SK-N-SH treated with all-trans-retinoic acid at 6 μM for 48 hours (cell line): ENCODE data around the gene MRPL9.

Source experiments
- CSRNP3 ChIP-seq: fragments of 250-450 bp; sonication (Bioruptor Pico); IDR thresholded peaks from 2 replicates; pipeline ENCODE4 v1.5.1; 2021; ENCODE audit warnings: mild to moderate bottlenecking, moderate library complexity
- GLIS3 ChIP-seq: fragments of 250-450 bp; sonication (Bioruptor Pico); IDR thresholded peaks from 2 replicates; pipeline ENCODE4 v1.5.0; 2020; ENCODE audit warnings: mild to moderate bottlenecking, moderate library complexity
- RARB ChIP-seq: fragments of 250-450 bp; sonication (Bioruptor Pico); IDR thresholded peaks from 2 replicates; pipeline ENCODE4 v1.8.0; 2021; ENCODE audit warnings: mild to moderate bottlenecking, moderate library complexity
- ZFP3 ChIP-seq: fragments of 250-450 bp; sonication (Bioruptor Pico); IDR thresholded peaks from 2 replicates; pipeline ENCODE4 v1.5.0; 2020; ENCODE audit warnings: mild to moderate bottlenecking, moderate library complexity
- TF ChIP-seq, protein P1 (sequence below): fragments of 250-450 bp; sonication (Bioruptor Pico); IDR thresholded peaks from 2 replicates; pipeline ENCODE4 v1.8.0; 2020; ENCODE audit warnings: mild to moderate bottlenecking, moderate library complexity, borderline replicate concordance

GRCh38 chr1:151798571-151798970, 35.3 kb upstream of the MRPL9 start:
- TF ChIP-seq, protein P1, sequence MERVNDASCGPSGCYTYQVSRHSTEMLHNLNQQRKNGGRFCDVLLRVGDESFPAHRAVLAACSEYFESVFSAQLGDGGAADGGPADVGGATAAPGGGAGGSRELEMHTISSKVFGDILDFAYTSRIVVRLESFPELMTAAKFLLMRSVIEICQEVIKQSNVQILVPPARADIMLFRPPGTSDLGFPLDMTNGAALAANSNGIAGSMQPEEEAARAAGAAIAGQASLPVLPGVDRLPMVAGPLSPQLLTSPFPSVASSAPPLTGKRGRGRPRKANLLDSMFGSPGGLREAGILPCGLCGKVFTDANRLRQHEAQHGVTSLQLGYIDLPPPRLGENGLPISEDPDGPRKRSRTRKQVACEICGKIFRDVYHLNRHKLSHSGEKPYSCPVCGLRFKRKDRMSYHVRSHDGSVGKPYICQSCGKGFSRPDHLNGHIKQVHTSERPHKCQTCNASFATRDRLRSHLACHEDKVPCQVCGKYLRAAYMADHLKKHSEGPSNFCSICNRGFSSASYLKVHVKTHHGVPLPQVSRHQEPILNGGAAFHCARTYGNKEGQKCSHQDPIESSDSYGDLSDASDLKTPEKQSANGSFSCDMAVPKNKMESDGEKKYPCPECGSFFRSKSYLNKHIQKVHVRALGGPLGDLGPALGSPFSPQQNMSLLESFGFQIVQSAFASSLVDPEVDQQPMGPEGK, result no peak
- no peak for TF ChIP-seq CSRNP3
- TF ChIP-seq RARB, result no peak
- TF ChIP-seq GLIS3 (CRISPR knock-in tag), result no peak
- no peak for TF ChIP-seq ZFP3 (CRISPR knock-in tag)
